SJSA1 (cell line): Measurements from ENCODE around the gene IRX3. TPM values are rescaled to one million over a fixed set of nuclear protein-coding genes. Genes with fewer than 3 reads are reported as not detected.
"Not testable (repeated sequence)": the region's sequence is repeated elsewhere in the genome, so short reads cannot be mapped to it uniquely, and the experiment has no call there.

Experiments used
- DNase-seq, 2 experiments: peaks; one replicate each; pipeline ENCODE4 v3.0.0-alpha.2; 2015 to 2020; ENCODE audit warnings: low spot score in 2 of 2, low read depth in 1 of 2
- H3K27ac ChIP-seq: fragments of 250-450 bp; sonication (Bioruptor Pico); 2 replicates; pipeline ENCODE4 v1.5.1; 2020; ENCODE audit warnings: mild to moderate bottlenecking, moderate library complexity
- H3K27me3 ChIP-seq: fragments of 250-450 bp; sonication (Bioruptor Pico); replicated peaks from 2 replicates; pipeline ENCODE4 v1.5.1; 2020; ENCODE audit warnings: mild to moderate bottlenecking, moderate library complexity
- H3K36me3 ChIP-seq: fragments of 250-450 bp; sonication (Bioruptor Pico); 2 replicates; pipeline ENCODE4 v1.5.1; 2020; ENCODE audit warnings: mild to moderate bottlenecking
- H3K4me1 ChIP-seq: fragments of 250-450 bp; sonication (Bioruptor Pico); replicated peaks from 2 replicates; pipeline ENCODE4 v1.6.1; 2021; ENCODE audit warnings: mild to moderate bottlenecking
- H3K4me3 ChIP-seq: fragments of 250-450 bp; sonication (Bioruptor Pico); 2 replicates; pipeline ENCODE4 v1.5.1; 2020; ENCODE audit warnings: mild to moderate bottlenecking
- H3K9me3 ChIP-seq: fragments of 250-450 bp; sonication (Bioruptor Pico); replicated peaks from 2 replicates; pipeline ENCODE4 v1.5.1; 2020; ENCODE audit warnings: mild to moderate bottlenecking
- total RNA-seq: library from RNA; depleted of rRNA; stranded (reverse); fragments of >200 nt; shearing (Covaris generic); gene quantifications from 2 replicates; pipeline ENCODE4 v1.2.3, GENCODE V29; 2014

The IRX3 gene
- total RNA-seq, 1 experiment from 2014 or later = 8.2 TPM

GRCh38 chr16:54275956-54276355 is 10.6 kb downstream of the IRX3 start:
- H3K9me3 ChIP-seq = no peaks in the 10 kb centered on the region
- DNase-seq = no peak
- 0 out of 2 replicates have a peak, but pooled peaks cover 2% of the 10 kb centered on the region for H3K27me3 ChIP-seq
- no peak overlapping the region for H3K27ac ChIP-seq
- no peaks in the 10 kb centered on the region for H3K36me3 ChIP-seq
- no peaks in the 10 kb centered on the region for H3K4me1 ChIP-seq
- H3K4me3 ChIP-seq = no peak overlapping the region

- Histone ChIP-seq H3K4me3 (no peak overlapping the region), H3K27ac (no peak overlapping the region), H3K36me3 (no peaks in the 10 kb centered on the region), H3K9me3 (no peaks in the 10 kb centered on the region), H3K27me3 (0 out of 2 replicates have a peak, but pooled peaks cover 2% of the 10 kb centered on the region), H3K4me1 (no peaks in the 10 kb centered on the region)
- no peak for DNase-seq
Observed at GRCh38 chr16:54273566-54273965, 13.0 kb downstream of the IRX3 start.

GRCh38 chr16:54270711-54271110 is 15.9 kb downstream of the IRX3 start:
- no peaks in the 10 kb centered on the region for H3K9me3 ChIP-seq
- H3K4me1 ChIP-seq = no peaks in the 10 kb centered on the region
- H3K27me3 ChIP-seq = 0 out of 2 replicates have a peak, but pooled peaks cover 2% of the 10 kb centered on the region
- H3K27ac ChIP-seq = no peak overlapping the region
- no peak for DNase-seq
- no peak overlapping the region for H3K4me3 ChIP-seq
- no peaks in the 10 kb centered on the region for H3K36me3 ChIP-seq

GRCh38 chr16:54269461-54269860 is 17.1 kb downstream of the IRX3 start:
- no peak overlapping the region for H3K4me3 ChIP-seq

GRCh38 chr16:54268766-54269165 is 17.8 kb downstream of the IRX3 start:
- H3K36me3 ChIP-seq = no peaks in the 10 kb centered on the region
- H3K27ac ChIP-seq = no peak overlapping the region
- H3K4me3 ChIP-seq = no peak overlapping the region
- DNase-seq = no peak
- 0 out of 2 replicates have a peak, but pooled peaks cover 2% of the 10 kb centered on the region for H3K27me3 ChIP-seq
- H3K9me3 ChIP-seq = no peaks in the 10 kb centered on the region
- no peaks in the 10 kb centered on the region for H3K4me1 ChIP-seq

More at GRCh38 chr16:54269461-54269860, 17.1 kb downstream of the IRX3 start:
- no peaks in the 10 kb centered on the region for H3K4me1 ChIP-seq
- no peaks in the 10 kb centered on the region for H3K9me3 ChIP-seq
- no peak for DNase-seq
- no peak overlapping the region for H3K27ac ChIP-seq
- H3K27me3 ChIP-seq = 0 out of 2 replicates have a peak, but pooled peaks cover 2% of the 10 kb centered on the region
- H3K36me3 ChIP-seq = no peaks in the 10 kb centered on the region

GRCh38 chr16:54268340-54268739 is 18.2 kb downstream of the IRX3 start:
- Histone ChIP-seq H3K4me3 (no peak overlapping the region), H3K4me1 (no peaks in the 10 kb centered on the region), H3K27ac (no peak overlapping the region), H3K27me3 (0 out of 2 replicates have a peak, but pooled peaks cover 2% of the 10 kb centered on the region), H3K36me3 (no peaks in the 10 kb centered on the region), H3K9me3 (no peaks in the 10 kb centered on the region)
- no peak for DNase-seq

GRCh38 chr16:54266363-54266955 is 20.1 kb downstream of the IRX3 start:
- Histone ChIP-seq H3K36me3 (no peaks in the 10 kb centered on the region), H3K27me3 (peaks cover 2% of the 10 kb centered on the region; the same call in 1 of the 2 replicates), H3K4me3 (no peak overlapping the region), H3K27ac (no peak overlapping the region), H3K9me3 (no peaks in the 10 kb centered on the region), H3K4me1 (no peaks in the 10 kb centered on the region)
- DNase-seq = no peak

GRCh38 chr16:54265575-54266107 is 20.9 kb downstream of the IRX3 start:
- Histone ChIP-seq H3K27ac (no peak overlapping the region), H3K4me3 (no peak overlapping the region), H3K9me3 (no peaks in the 10 kb centered on the region), H3K36me3 (no peaks in the 10 kb centered on the region), H3K4me1 (no peaks in the 10 kb centered on the region), H3K27me3 (no peaks in the 10 kb centered on the region; the same call in 1 of the 2 replicates)
- DNase-seq = no peak

GRCh38 chr16:54253118-54253517 is 33.5 kb downstream of the IRX3 start:
- H3K9me3 ChIP-seq = no peaks in the 10 kb centered on the region
- peaks cover 4% of the 10 kb centered on the region; the same call in 1 of the 2 replicates for H3K27me3 ChIP-seq
- H3K36me3 ChIP-seq = no peaks in the 10 kb centered on the region

GRCh38 chr16:54248863-54249710 is 37.5 kb downstream of the IRX3 start:
- no peaks in the 10 kb centered on the region for H3K9me3 ChIP-seq
- DNase-seq = no peak
- no peaks in the 10 kb centered on the region for H3K4me1 ChIP-seq
- H3K27ac ChIP-seq = no peak overlapping the region
- peaks cover 4% of the 10 kb centered on the region; the same call in 1 of the 2 replicates for H3K27me3 ChIP-seq
- no peaks in the 10 kb centered on the region for H3K36me3 ChIP-seq
- H3K4me3 ChIP-seq = no peak overlapping the region

More at GRCh38 chr16:54253118-54253517, 33.5 kb downstream of the IRX3 start:
- H3K4me1 ChIP-seq = no peaks in the 10 kb centered on the region
- no peak overlapping the region for H3K4me3 ChIP-seq
- no peak for DNase-seq
- H3K27ac ChIP-seq = no peak overlapping the region

- not testable (repeated sequence) for H3K27me3 ChIP-seq, H3K4me1 ChIP-seq, H3K4me3 ChIP-seq, H3K9me3 ChIP-seq, DNase-seq, H3K27ac ChIP-seq, H3K36me3 ChIP-seq
Observed at GRCh38 chr16:54247705-54248104, 38.9 kb downstream of the IRX3 start.

GRCh38 chr16:54246454-54246821 is 40.1 kb downstream of the IRX3 start:
- Histone ChIP-seq H3K4me3 (no peak overlapping the region), H3K4me1 (no peaks in the 10 kb centered on the region), H3K36me3 (no peaks in the 10 kb centered on the region), H3K9me3 (no peaks in the 10 kb centered on the region), H3K27me3 (peaks cover 4% of the 10 kb centered on the region; the same call in 1 of the 2 replicates), H3K27ac (no peak overlapping the region)
- no peak for DNase-seq

GRCh38 chr16:54245788-54246453 is 40.7 kb downstream of the IRX3 start:
- Histone ChIP-seq H3K4me3 (no peak overlapping the region), H3K9me3 (no peaks in the 10 kb centered on the region), H3K4me1 (no peaks in the 10 kb centered on the region), H3K36me3 (no peaks in the 10 kb centered on the region), H3K27me3 (no peaks in the 10 kb centered on the region; the same call in 1 of the 2 replicates), H3K27ac (no peak overlapping the region)
- DNase-seq = no peak
